Heart right ventricle (tissue), 16 donors: ENCODE data around the gene TNS1. TPM values are rescaled to one million over a fixed set of nuclear protein-coding genes. Genes with fewer than 3 reads are reported as not detected.

Experiments used
- ATAC-seq, 8 donors: fragments of 200-7000 bp; cut with Tn5 transposase; one replicate each; pipeline ENCODE4 v1.9.1; 2020; ENCODE audit warnings: mild to moderate bottlenecking in 8 of 8, moderate library complexity in 8 of 8, moderate number of reproducible peaks in 1 of 8
- DNase-seq, 2 donors: peaks; one replicate each; pipeline ENCODE4 v3.0.0-alpha.2; 2020
- H3K27ac ChIP-seq, 10 donors: fragments of 200-600 bp; sonication (generic) in 2 of 10; one replicate each; pipeline versions ENCODE4 v1.5.0 to v1.8.0; 2020 to 2022; ENCODE audit warnings: mild to moderate bottlenecking in 3 of 10
- H3K27me3 ChIP-seq, 7 donors: fragments of 200-600 bp; one replicate each; pipeline ENCODE4 v1.8.0; 2021 to 2022; ENCODE audit warnings: mild to moderate bottlenecking in 2 of 7
- H3K36me3 ChIP-seq, 9 donors: fragments of 200-600 bp; sonication (generic) in 1 of 9; one replicate each; pipeline versions ENCODE4 v1.5.0 to v1.8.0; 2020 to 2022; ENCODE audit warnings: mild to moderate bottlenecking in 2 of 9
- H3K4me1 ChIP-seq, 9 donors: fragments of 200-600 bp; sonication (generic) in 1 of 9; one replicate each; pipeline versions ENCODE4 v1.5.0 to v1.8.0; 2020 to 2022; ENCODE audit warnings: mild to moderate bottlenecking in 4 of 9
- H3K4me3 ChIP-seq, 10 donors: fragments of 200-600 bp; sonication (generic) in 2 of 10; one replicate each; pipeline versions ENCODE4 v1.5.0 to v1.8.0; 2020 to 2022; ENCODE audit warnings: mild to moderate bottlenecking in 7 of 10, moderate library complexity in 2 of 10
- H3K9me3 ChIP-seq, 11 donors: fragments of 200-600 bp in 10 of 11; sonication (generic) in 2 of 11; one replicate each; pipeline versions ENCODE4 v1.5.0 to v1.8.0; 2013 to 2022; ENCODE audit warnings: mild to moderate bottlenecking in 2 of 11, control low read depth in 1 of 11, moderate library complexity in 1 of 11
- WGBS, 2 donors: extraction: QIAGEN DNeasy Blood & Tissue Kit; methylation state at CpG; one replicate each; pipeline ENCODE4 v1.1.7; 2013; ENCODE audit warnings: inconsistent platforms in 1 of 2; 5-methylcytosine and 5-hydroxymethylcytosine counted together
- intact Hi-C, 10 donors: fragments of 100-400 bp; cut with DNase I; formaldehyde crosslinking; loops; one replicate each; pipeline versions ENCODE4 v1.11.1 to v1.14.2; 2022
- polyA plus RNA-seq, 2 donors: library from polyadenylated mRNA; stranded (reverse); fragments of 200-250 nt; gene quantifications; one replicate each; pipeline ENCODE4 v1.2.3, GENCODE V29; 2013
- total RNA-seq, 10 donors: library from RNA; stranded (reverse); fragmentation: NEBNext Ultra II Directional in 3 of 10; extraction: Animal tissue kit (Norgen Biotek cat#: 25700) in 3 of 10; gene quantifications; one replicate each; pipeline versions ENCODE4 v1.2.1 to v1.2.4, GENCODE V29; 2021 to 2023
- TF ChIP-seq, protein P1 (sequence below), 9 donors: fragments of 200-600 bp; sonication (generic) in 2 of 9; IDR thresholded peaks; one replicate each; pipeline versions ENCODE4 v1.5.0 to v1.8.0; 2021 to 2022; ENCODE audit warnings: antibody characterized with exemption in 9 of 9, mild to moderate bottlenecking in 5 of 9, moderate library complexity in 1 of 9
- donor health status: Arrhythmogenic right ventricular cardiomyopathy.
- donor health status: ischemic (EF 13 %, LVEDD 7.1; RV severe dilation, severe dysfunction).
- donor health status: healthy with polysubstance abuse.
- donor health status: DM: no; HTN: yes; CAD: no.
- donor health status: DM: no; HTN: no; CAD: no.
- donor health status: ischemic (EF 25% LVEDD 6.9; RV normal size, moderate dysfunction).
- donor health status: ischemic (EF 25% LVEDD 5.7; RV mildly dilated, moderate dysfunction).
- donor health status: healthy.
- donor health status: DM: yes; HTN: yes; CAD: no.
- donor health status: Ischemic cardiomyopathy.
- donor health status: ischemic (EF 35%, LVEDD 5.7; RV mildly dilated, moderate dysfunction).
- donor health status: nonischemic (EF 11% LVEDD 7.7; RV severe dilation, severe dysfunction).
- donor health status: DM: yes; HTN: yes; CAD: no.
- donor health status: PGD.
- donor health status: ischemic (EF 29% LVEDD 5.4; RV normal size, mild dysfunction).
- donor health status: nonischemic (EF 23%, LVEDD 6.1; RV moderate dilation, normal function).

The TNS1 gene
- total and polyA plus RNA-seq, 12 donors = 64.6 to 844 (median 731) TPM

DNA sequence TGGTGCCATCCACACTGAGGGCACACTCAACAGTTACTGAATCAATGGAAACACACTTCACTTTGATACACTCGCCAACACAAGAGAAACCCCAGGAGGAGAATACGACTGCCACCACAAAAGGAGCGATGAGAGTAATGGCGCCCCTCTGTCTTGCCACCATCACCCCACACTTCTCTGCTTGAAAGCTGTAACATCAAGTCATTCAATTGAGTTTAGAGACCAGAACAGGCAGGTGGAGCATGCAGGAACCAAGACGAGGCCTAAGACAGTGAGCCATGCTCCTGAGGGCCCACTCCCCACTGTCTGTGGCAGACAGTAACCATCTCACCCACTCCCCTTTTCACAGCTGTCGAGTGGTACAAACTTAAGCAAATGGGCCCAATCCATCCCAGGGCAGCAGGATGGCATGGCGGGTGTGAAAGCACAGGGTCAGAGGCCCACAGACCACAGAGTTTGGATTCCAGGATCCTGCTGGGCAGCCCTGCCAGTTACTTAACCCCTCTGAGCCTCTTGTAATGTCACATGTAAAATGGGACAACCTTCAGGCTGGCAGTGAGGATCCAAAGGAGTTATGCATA is 101.9 kb downstream of the TNS1 start:
- ATAC-seq (no peak), DNase-seq (no peak)
- Histone ChIP-seq H3K27ac (peak overlapping the region in 9 of 10 donors; percentile 83 to 99 (median 94)), H3K4me1 (peaks cover 74 to 92% (median 88%) of the 10 kb centered on the region in 9 donors), H3K9me3 (no peaks in the 10 kb centered on the region), H3K36me3 (peaks cover 0 to 74% (median 37%) of the 10 kb centered on the region in 9 donors), H3K27me3 (no peaks in the 10 kb centered on the region), H3K4me3 (peak overlapping the region in 1 of 10 donors; percentile 9)
- intact Hi-C loops = loop anchor here in 8 of 10 donors (2.0 to 5.0 kb wide), 5 partner anchors 36 to 86 kb away; no protein-coding TSS in a partner anchor
- WGBS, 2 donors = 87% methylated on average over 7 of the region's 7 CpGs
- TF ChIP-seq, protein P1, sequence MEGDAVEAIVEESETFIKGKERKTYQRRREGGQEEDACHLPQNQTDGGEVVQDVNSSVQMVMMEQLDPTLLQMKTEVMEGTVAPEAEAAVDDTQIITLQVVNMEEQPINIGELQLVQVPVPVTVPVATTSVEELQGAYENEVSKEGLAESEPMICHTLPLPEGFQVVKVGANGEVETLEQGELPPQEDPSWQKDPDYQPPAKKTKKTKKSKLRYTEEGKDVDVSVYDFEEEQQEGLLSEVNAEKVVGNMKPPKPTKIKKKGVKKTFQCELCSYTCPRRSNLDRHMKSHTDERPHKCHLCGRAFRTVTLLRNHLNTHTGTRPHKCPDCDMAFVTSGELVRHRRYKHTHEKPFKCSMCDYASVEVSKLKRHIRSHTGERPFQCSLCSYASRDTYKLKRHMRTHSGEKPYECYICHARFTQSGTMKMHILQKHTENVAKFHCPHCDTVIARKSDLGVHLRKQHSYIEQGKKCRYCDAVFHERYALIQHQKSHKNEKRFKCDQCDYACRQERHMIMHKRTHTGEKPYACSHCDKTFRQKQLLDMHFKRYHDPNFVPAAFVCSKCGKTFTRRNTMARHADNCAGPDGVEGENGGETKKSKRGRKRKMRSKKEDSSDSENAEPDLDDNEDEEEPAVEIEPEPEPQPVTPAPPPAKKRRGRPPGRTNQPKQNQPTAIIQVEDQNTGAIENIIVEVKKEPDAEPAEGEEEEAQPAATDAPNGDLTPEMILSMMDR (IDR thresholded peaks at IDR 0.05) = no peak

DNA sequence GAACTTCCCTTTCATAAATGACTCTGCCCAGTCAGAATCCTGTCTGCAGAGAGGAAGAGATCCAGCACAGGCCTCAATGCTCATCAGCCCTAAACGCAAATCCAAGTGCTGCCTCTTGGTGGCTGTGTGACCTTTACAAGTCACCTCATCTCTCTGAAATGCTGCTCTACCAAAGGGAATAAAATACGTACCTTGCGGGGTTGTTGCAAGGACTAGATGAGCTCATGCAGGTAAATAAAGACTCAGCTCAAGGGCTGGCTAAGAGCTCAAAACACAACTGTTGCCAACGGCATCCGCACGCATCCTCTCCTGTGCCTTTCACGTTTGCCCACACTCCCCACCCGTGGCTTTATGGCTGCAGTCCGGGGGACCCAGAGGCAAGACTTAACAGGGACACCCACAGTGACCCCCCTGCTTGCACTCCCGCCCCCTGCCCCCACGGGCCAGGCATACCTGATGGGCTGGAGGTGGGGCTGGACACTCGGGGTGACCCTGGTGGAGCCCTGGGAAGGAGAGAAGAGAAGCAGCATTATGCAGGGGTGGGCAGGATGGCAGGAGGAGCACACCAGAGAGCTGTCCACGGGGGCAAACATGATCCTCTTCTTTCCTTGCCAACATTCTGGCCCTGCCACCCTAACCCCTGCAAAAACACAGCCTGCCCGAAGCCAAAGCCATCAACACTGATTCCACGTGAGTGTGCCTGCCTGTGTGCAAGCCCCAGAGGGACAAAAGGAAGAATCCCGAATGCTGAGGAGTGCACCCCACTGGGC is 102.6 kb downstream of the TNS1 start:
- TF ChIP-seq, protein P1 (IDR thresholded peaks at IDR 0.05) = no peak
- 50 to 53% methylated on average over 16 of the region's 16 CpGs for WGBS, 2 donors
- intact Hi-C loops = loop anchor here in 8 of 10 donors (2.0 to 5.0 kb wide), 5 partner anchors 37 to 87 kb away; no protein-coding TSS in a partner anchor

DNA sequence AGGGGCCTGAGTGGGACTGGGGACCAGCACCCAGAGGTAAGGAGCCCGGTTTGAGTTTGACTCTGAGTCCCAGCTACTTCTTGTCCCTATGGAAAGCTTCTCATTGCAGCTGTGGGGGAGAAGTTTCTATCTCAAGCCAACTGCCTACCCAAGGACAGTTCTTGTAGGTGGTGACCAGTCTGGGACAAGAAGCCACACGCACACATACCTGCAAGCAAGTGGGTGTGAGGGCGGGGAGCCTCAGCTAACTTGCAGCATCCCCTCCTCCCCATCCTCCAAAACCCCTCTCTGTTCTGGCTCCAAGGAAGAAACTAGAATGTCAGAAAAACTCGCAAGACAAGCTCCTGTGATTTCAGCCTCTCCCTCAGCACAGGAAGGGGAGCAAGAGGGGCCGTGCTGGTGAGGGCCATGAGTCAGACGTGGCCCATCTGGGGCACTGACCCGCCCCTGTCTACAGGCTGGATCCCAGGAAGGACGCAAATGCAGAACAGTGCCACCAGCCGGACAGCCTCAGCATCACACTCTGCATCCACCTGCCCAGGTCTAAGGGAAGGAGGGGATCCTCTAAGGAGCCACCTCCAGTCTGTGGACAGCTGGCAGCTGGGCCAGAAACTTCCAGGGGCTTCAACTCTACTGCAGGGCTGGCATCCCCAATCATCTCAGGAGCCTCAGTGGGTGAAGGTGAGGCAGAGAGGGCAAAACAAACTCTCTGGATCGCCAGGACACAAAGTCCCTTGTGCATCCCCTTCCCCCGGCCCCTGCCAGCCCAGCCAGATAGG is 103.4 kb downstream of the TNS1 start:
- Histone ChIP-seq H3K9me3 (no peaks in the 10 kb centered on the region), H3K4me3 (no peak overlapping the region), H3K4me1 (peaks cover 60 to 83% (median 77%) of the 10 kb centered on the region in 9 donors), H3K36me3 (peaks cover 0 to 74% (median 47%) of the 10 kb centered on the region in 9 donors), H3K27me3 (no peaks in the 10 kb centered on the region), H3K27ac (peak overlapping the region; percentile 9 to 99 (median 93))
- intact Hi-C loops = loop anchor here in 9 of 10 donors (2.0 to 10.0 kb wide), 6 partner anchors 38 to 88 kb away; no protein-coding TSS in a partner anchor
- TF ChIP-seq, protein P1 (IDR thresholded peaks at IDR 0.05) = peak; percentile 28 to 72 (median 63)
- ATAC-seq = peak in 7 of 8 donors; percentile 3 to 56 (median 17)
- peak in 1 of 2 donors; percentile 68 for DNase-seq
- WGBS, 2 donors = 50 to 58% methylated on average over 11 of the region's 11 CpGs

More for the DNA sequence above, 102.6 kb downstream of the TNS1 start:
- ATAC-seq (no peak), DNase-seq (no peak)
- H3K4me3 ChIP-seq = peak overlapping the region in 1 of 10 donors; percentile 9
- H3K4me1 ChIP-seq = peaks cover 68 to 85% (median 82%) of the 10 kb centered on the region in 9 donors
- no peaks in the 10 kb centered on the region for H3K27me3 ChIP-seq
- peaks cover 0 to 74% (median 42%) of the 10 kb centered on the region in 9 donors for H3K36me3 ChIP-seq
- H3K9me3 ChIP-seq = no peaks in the 10 kb centered on the region
- H3K27ac ChIP-seq = peak overlapping the region in 9 of 10 donors; percentile 83 to 99 (median 94)
